Nephron (organoid): Measurements from ENCODE around the gene C22orf42.
"Not testable (repeated sequence)": the region's sequence is repeated elsewhere in the genome, so short reads cannot be mapped to it uniquely, and the experiment has no call there.

Experiments used
- H3K27ac Mint-ChIP-seq, 3 experiments: 2 replicates each; pipeline ENCODE4 v1.8.0; 2020; ENCODE audit warnings: mixed read lengths in 3 of 3, mild to moderate bottlenecking in 2 of 3, moderate library complexity in 1 of 3
- H3K27me3 Mint-ChIP-seq: 2 replicates; pipeline ENCODE4 v1.8.0; 2021; ENCODE audit warnings: low read depth, mild to moderate bottlenecking, moderate library complexity, mixed read lengths
- H3K36me3 Mint-ChIP-seq: 2 replicates; pipeline ENCODE4 v1.8.0; 2020; ENCODE audit warnings: low read depth, mixed read lengths
- H3K4me1 Mint-ChIP-seq: 2 replicates; pipeline ENCODE4 v1.8.0; 2020; ENCODE audit warnings: mixed read lengths
- H3K4me3 Mint-ChIP-seq, 3 experiments: 2 replicates each; pipeline ENCODE4 v1.8.0; 2020; ENCODE audit warnings: mild to moderate bottlenecking in 3 of 3, mixed read lengths in 3 of 3, moderate library complexity in 2 of 3
- H3K9me3 Mint-ChIP-seq: 2 replicates; pipeline ENCODE4 v1.8.0; 2020; ENCODE audit warnings: mixed read lengths
- CTCF ChIP-seq, 3 experiments: fragments of 200-600 bp; sonication (generic); IDR thresholded peaks; one replicate each; pipeline ENCODE4 v1.5.0; 2021; ENCODE audit warnings: antibody characterized with exemption in 3 of 3; ENCODE audit not compliant: unreplicated experiment in 3 of 3

C22orf42 gene

GRCh38 chr22:32165681-32166080, 6.6 kb upstream of the C22orf42 start:
- no peak for TF ChIP-seq CTCF (IDR thresholded peaks at IDR 0.05; ENCODE audit: unreplicated experiment in 3 of 3)
- Mint-ChIP-seq H3K27me3 (peaks cover 14% of the 10 kb centered on the region), H3K4me1 (no peaks in the 10 kb centered on the region), H3K9me3 (no peaks in the 10 kb centered on the region), H3K27ac (no peak overlapping the region), H3K4me3 (no peak overlapping the region), H3K36me3 (no peaks in the 10 kb centered on the region)

DNA sequence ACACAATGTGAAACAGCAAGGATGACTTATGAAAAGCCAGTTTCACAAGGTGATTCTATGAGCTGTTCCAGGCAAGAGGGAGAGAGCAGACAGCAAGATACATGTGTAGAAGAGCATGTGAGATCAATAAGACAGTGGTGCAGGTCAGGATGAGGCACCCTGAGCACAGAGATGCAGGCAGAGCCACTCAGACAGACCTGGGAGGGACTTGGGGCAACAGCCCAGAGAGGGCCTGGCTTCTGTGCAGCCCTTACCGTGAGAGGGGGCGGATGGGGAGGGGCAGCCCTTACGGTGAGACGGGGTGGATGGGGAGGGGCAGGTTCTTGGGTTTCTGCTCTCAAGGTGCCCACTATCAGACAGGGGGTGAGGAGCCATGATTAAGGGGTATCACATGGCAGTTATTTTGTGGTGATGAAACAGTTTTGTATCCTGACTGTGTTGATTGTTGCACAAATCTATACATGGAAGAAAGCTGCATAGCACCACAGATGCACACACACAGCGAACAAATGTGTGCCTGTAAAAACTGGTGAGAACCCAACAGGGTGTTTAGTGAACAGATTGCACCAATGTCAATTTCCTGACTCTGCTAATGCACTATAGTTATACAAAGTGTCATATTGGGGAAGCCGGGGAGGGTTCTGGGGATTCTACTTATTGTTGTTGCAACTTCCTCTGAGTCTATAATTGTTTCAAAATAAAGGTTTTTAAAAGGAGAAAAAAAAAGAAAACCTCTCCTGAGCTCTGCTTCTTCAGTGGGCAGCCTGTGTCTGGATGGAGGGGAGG, 5.2 kb upstream of the C22orf42 start:
- H3K4me3 Mint-ChIP-seq: no peak overlapping the region
- peaks cover 10% of the 10 kb centered on the region for H3K27me3 Mint-ChIP-seq
- no peak overlapping the region for H3K27ac Mint-ChIP-seq
- no peaks in the 10 kb centered on the region for H3K4me1 Mint-ChIP-seq
- TF ChIP-seq CTCF (IDR thresholded peaks at IDR 0.05; ENCODE audit: unreplicated experiment in 3 of 3): no peak
- no peaks in the 10 kb centered on the region for H3K36me3 Mint-ChIP-seq
- no peaks in the 10 kb centered on the region for H3K9me3 Mint-ChIP-seq

GRCh38 chr22:32160411-32160810, 1.3 kb upstream of the C22orf42 start:
- not testable (repeated sequence) for H3K27ac Mint-ChIP-seq, H3K4me1 Mint-ChIP-seq

GRCh38 chr22:32157632-32158031, 1.5 kb downstream of the C22orf42 start:
- H3K9me3 Mint-ChIP-seq, H3K36me3 Mint-ChIP-seq, H3K4me3 Mint-ChIP-seq, H3K27ac Mint-ChIP-seq, H3K4me1 Mint-ChIP-seq: not testable (repeated sequence)
- peaks cover 24% of the 10 kb centered on the region for H3K27me3 Mint-ChIP-seq

More at GRCh38 chr22:32160411-32160810, 1.3 kb upstream of the C22orf42 start:
- not testable (repeated sequence) for H3K36me3 Mint-ChIP-seq, H3K9me3 Mint-ChIP-seq, H3K4me3 Mint-ChIP-seq
- H3K27me3 Mint-ChIP-seq: peaks cover 22% of the 10 kb centered on the region

DNA sequence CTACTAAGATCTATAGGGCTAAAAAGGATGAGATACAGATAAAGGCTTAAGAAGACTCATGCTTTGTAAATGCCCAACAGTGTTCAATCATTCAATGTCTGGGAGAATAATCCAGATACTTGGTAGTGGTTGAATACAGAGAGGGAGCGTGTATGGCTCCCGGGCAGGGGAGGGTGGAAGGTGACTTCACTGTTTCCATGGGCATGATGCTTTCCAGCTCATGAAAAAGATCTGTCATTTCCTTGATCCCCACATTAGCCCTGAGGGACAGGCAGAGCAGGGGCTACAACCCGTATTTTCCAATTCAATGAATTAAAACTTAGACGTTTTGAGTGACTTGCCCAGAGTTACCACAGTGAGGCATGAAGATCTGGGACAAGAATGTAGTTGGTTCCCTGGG, 4.4 kb downstream of the C22orf42 start:
- not testable (repeated sequence) for H3K4me1 Mint-ChIP-seq, H3K9me3 Mint-ChIP-seq, H3K4me3 Mint-ChIP-seq, H3K27ac Mint-ChIP-seq, H3K36me3 Mint-ChIP-seq
- H3K27me3 Mint-ChIP-seq: peaks cover 26% of the 10 kb centered on the region

DNA sequence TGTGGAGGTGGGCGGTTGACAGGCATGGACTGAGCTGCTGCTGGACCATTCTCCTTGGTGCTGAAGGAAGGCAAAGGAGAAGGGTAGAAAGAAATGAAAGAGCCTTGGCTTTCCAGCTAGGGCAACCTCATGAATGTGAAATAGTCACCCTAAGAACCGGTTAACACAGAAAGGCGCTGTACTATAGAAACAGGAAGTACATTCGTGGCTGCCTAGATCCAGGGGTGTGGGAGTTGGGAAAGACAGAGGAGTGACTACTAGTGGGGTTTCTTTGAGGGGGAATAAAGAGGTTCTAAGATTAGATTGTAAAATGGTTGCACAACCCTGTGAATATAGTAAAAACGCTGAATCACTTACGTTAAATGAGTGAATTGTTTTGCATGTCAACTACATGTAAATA, 7.5 kb downstream of the C22orf42 start:
- not testable (repeated sequence) for H3K36me3 Mint-ChIP-seq, H3K4me1 Mint-ChIP-seq, H3K9me3 Mint-ChIP-seq, H3K27ac Mint-ChIP-seq, H3K4me3 Mint-ChIP-seq
- peaks cover 18% of the 10 kb centered on the region for H3K27me3 Mint-ChIP-seq

DNA sequence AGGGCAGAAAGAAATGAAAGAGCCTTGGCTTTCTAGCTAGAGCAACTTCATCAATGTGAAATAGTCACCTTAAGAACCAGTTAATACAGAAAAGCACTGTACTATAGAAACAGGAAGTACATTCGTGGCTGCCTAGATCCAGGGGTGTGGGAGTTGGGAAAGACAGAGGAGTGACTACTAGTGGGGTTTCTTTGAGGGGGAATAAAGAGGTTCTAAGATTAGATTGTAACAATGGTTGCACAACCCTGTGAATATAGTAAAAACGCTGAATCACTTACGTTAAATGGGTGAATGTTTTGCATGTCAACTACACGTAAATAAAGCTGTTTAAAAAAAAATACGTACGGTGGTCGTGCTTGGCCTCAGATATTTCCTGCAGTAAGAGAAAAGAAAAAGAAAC, 8.5 kb downstream of the C22orf42 start:
- not testable (repeated sequence) for H3K27ac Mint-ChIP-seq, H3K4me1 Mint-ChIP-seq, H3K9me3 Mint-ChIP-seq, H3K4me3 Mint-ChIP-seq, H3K36me3 Mint-ChIP-seq
- peaks cover 15% of the 10 kb centered on the region for H3K27me3 Mint-ChIP-seq

- not testable (repeated sequence) for H3K27me3 Mint-ChIP-seq, H3K36me3 Mint-ChIP-seq, H3K4me3 Mint-ChIP-seq, H3K9me3 Mint-ChIP-seq, H3K27ac Mint-ChIP-seq, H3K4me1 Mint-ChIP-seq
These were observed 10.7 kb downstream of the C22orf42 start for GRCh38 chr22:32148372-32148771.

DNA sequence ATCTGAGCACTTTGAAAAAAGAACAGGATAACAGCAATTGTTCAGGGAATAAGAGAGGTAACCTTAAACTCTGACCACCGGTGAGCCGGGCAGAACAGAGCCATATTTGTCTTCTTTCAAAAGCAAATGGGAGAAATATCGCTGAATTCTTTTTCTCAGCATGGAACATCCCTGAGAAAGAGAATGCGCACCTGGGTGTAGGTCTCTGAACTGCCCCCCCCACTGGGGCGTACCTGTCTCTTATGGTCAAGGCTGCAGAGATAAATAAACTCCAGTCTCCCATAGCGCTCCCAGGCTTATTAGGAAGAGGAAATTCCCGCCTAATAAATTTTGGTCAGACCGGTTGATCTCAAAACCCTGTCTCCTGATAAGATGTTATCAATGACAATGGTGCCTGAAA, 12.0 kb downstream of the C22orf42 start:
- H3K4me3 Mint-ChIP-seq, H3K4me1 Mint-ChIP-seq, H3K27ac Mint-ChIP-seq, H3K36me3 Mint-ChIP-seq, H3K27me3 Mint-ChIP-seq, H3K9me3 Mint-ChIP-seq: not testable (repeated sequence)
